Endothelial cell of umbilical vein (primary cell): ENCODE results near the gene IMPG2. TPM values are rescaled to one million over a fixed set of nuclear protein-coding genes. Genes with fewer than 3 reads are reported as not detected.

ENCODE experiments used
- BruUV-seq: library from RNA; stranded (reverse); fragments of 400-500 nt; replicated peaks from 2 replicates; lab custom pipeline; 2021; lab: Mats Ljungman, UMichigan
- CTCF ChIA-PET: fragments of 300-600, 350-600 bp; sonication (Branson Sonifier 250); formaldehyde crosslinking; loops from one replicate; lab custom pipeline; 2021; ENCODE audit warnings: antibody characterized with exemption, inconsistent platforms; lab: Charles Lee
- POLR2A ChIA-PET: fragments of 300-600, 350-600 bp; sonication (Branson Sonifier 250); formaldehyde crosslinking; loops from one replicate; lab custom pipeline; 2021; ENCODE audit warnings: antibody characterized with exemption, inconsistent platforms; lab: Charles Lee
- DNase-seq: peaks from one replicate; pipeline ENCODE4 v3.0.0-alpha.2; 2011; ENCODE audit warnings: low read depth, low spot score
- FAIRE-seq: peaks from 2 replicates; lab custom pipeline; 2011; peaks lifted over from hg19 to GRCh38; lab: Jason Lieb, UNC
- H2AFZ ChIP-seq: 2 replicates; pipeline ENCODE4 v1.6.0; 2012; ENCODE audit warnings: low read depth, low read length, control low read depth, inconsistent platforms
- H3K27ac ChIP-seq: 2 replicates; pipeline ENCODE4 v1.5.1; 2011; ENCODE audit warnings: low read depth, mild to moderate bottlenecking, control low read depth, low read length, moderate library complexity; ENCODE audit not compliant: insufficient read depth
- H3K27me3 ChIP-seq, 2 experiments: 2 replicates each; pipeline versions ENCODE4 v1.6.0 to v1.6.1; 2011; ENCODE audit warnings: low read length in 2 of 2, mixed read lengths in 1 of 2; ENCODE audit not compliant: control insufficient read depth in 2 of 2, insufficient read depth in 2 of 2
- H3K36me3 ChIP-seq, 2 experiments: 2 replicates in 1 of 2; 3 replicates in 1 of 2; pipeline ENCODE4 v1.5.1; 2011; ENCODE audit warnings: low read length in 2 of 2, mild to moderate bottlenecking in 1 of 2, moderate library complexity in 1 of 2; ENCODE audit not compliant: control insufficient read depth in 2 of 2, insufficient read depth in 2 of 2; ENCODE audit errors: extremely low read depth in 1 of 2
- H3K4me1 ChIP-seq: 3 replicates; pipeline ENCODE4 v1.5.1; 2011; ENCODE audit warnings: mild to moderate bottlenecking, low read length; ENCODE audit not compliant: control insufficient read depth, insufficient read depth; ENCODE audit errors: extremely low read depth
- H3K4me2 ChIP-seq: 2 replicates; pipeline ENCODE4 v1.6.1; 2011; ENCODE audit warnings: low read length, control low read depth, mixed read lengths; ENCODE audit not compliant: insufficient read depth
- H3K4me3 ChIP-seq, 3 experiments: fragments of 200-600 bp in 1 of 3; sonication (generic), shearing (Covaris generic) in 1 of 3; replicated peaks in 1 of 3; 2 replicates each; pipeline ENCODE4 v1.5.1; 2011 to 2016; ENCODE audit warnings: control low read depth in 3 of 3, low read length in 3 of 3, mild to moderate bottlenecking in 2 of 3, inconsistent platforms in 1 of 3, low read depth in 1 of 3, moderate library complexity in 1 of 3; ENCODE audit not compliant: insufficient read depth in 1 of 3
- H3K79me2 ChIP-seq: 2 replicates; pipeline ENCODE4 v1.6.0; 2012; ENCODE audit warnings: low read length, inconsistent platforms; ENCODE audit not compliant: control insufficient read depth, insufficient read depth
- H3K9ac ChIP-seq: replicated peaks from 2 replicates; pipeline ENCODE3; 2011; ENCODE audit warnings: low read length, control low read depth; ENCODE audit not compliant: insufficient read depth; ENCODE audit errors: extremely low read depth
- H3K9me1 ChIP-seq: replicated peaks from 3 replicates; pipeline ENCODE4 v1.6.0; 2011; ENCODE audit warnings: mild to moderate bottlenecking, low read length; ENCODE audit not compliant: control insufficient read depth, insufficient read depth; ENCODE audit errors: extremely low read depth
- H3K9me3 ChIP-seq: replicated peaks from 2 replicates; pipeline ENCODE4 v1.5.1; 2012; ENCODE audit warnings: low read length, inconsistent platforms; ENCODE audit not compliant: control insufficient read depth, insufficient read depth
- H4K20me1 ChIP-seq: replicated peaks from 2 replicates; pipeline ENCODE3; 2011; ENCODE audit warnings: mild to moderate bottlenecking, low read length; ENCODE audit not compliant: control insufficient read depth, insufficient read depth; ENCODE audit errors: extremely low read depth
- CTCF ChIP-seq, 2 donors: IDR thresholded peaks; 1 replicate in 1 of 2; 2 replicates in 1 of 2; pipeline ENCODE4 v1.5.1; 2011; ENCODE audit warnings: low read length in 2 of 2, mild to moderate bottlenecking in 2 of 2, moderate library complexity in 2 of 2, control low read depth in 1 of 2, inconsistent platforms in 1 of 2, low read depth in 1 of 2; ENCODE audit not compliant: insufficient read depth in 1 of 2; ENCODE audit errors: extremely low read depth in 1 of 2
- EZH2 ChIP-seq: IDR thresholded peaks from 2 replicates; pipeline ENCODE4 v1.6.1; 2012; ENCODE audit warnings: borderline replicate concordance, low read depth, mild to moderate bottlenecking, moderate library complexity, low read length, inconsistent platforms; ENCODE audit not compliant: severe bottlenecking
- FOS ChIP-seq: IDR thresholded peaks from 2 replicates; pipeline ENCODE4 v1.6.1; 2011; ENCODE audit warnings: mild to moderate bottlenecking, low read length, moderate library complexity, borderline replicate concordance; ENCODE audit not compliant: insufficient read depth
- GATA2 ChIP-seq: IDR thresholded peaks from 2 replicates; pipeline ENCODE4 v1.7.0; 2011; ENCODE audit warnings: low read depth, mild to moderate bottlenecking, moderate library complexity, mixed read lengths, low read length; ENCODE audit not compliant: insufficient read length, insufficient read depth
- JUN ChIP-seq: IDR thresholded peaks from 2 replicates; pipeline ENCODE4 v1.6.1; 2011; ENCODE audit warnings: borderline replicate concordance, low read depth; ENCODE audit not compliant: insufficient read length, insufficient read depth
- MAX ChIP-seq: IDR thresholded peaks from 2 replicates; pipeline ENCODE4 v1.6.1; 2011; ENCODE audit not compliant: insufficient read depth, insufficient read length
- MYC ChIP-seq: IDR thresholded peaks from one replicate; pipeline ENCODE4 v1.6.1; 2011; ENCODE audit warnings: mild to moderate bottlenecking, low read depth, low read length
- POLR2A ChIP-seq: IDR thresholded peaks from 2 replicates; pipeline ENCODE4 v1.6.1; 2012; ENCODE audit warnings: low read depth, mild to moderate bottlenecking, control low read depth, low read length
- POLR2AphosphoS5 ChIP-seq: IDR thresholded peaks from 2 replicates; pipeline ENCODE4 v1.6.1; 2012; ENCODE audit warnings: low read depth, mild to moderate bottlenecking, control low read depth, low read length, moderate library complexity; ENCODE audit not compliant: insufficient read depth
- dilution Hi-C: fragments of 300-500 bp; cut with MboI; formaldehyde crosslinking; loops from one replicate; pipeline ENCODE4 v1.15.0; 2019; ENCODE audit warnings: low sequenced_read_pairs; ENCODE audit not compliant: extremely low pct_ligation_motif_present
- intact Hi-C: fragments of 100-400 bp; cut with micrococcal nuclease; formaldehyde crosslinking; loops from one replicate; pipeline ENCODE4 v1.10.0; 2022
- polyA plus RNA-seq, 4 experiments: library from polyadenylated mRNA; depleted of rRNA in 3 of 4; stranded (reverse) in 3 of 4; unstranded in 1 of 4; fragments of >200 nt; gene quantifications; 2 replicates each; pipeline versions ENCODE4 v1.2.1 to v1.2.3, GENCODE V29; 2011 to 2012; ENCODE audit warnings: missing spikeins in 1 of 4
- total RNA-seq: library from RNA; stranded (reverse); gene quantifications from 2 replicates; pipeline ENCODE4 v1.2.3, GENCODE V29; 2021

IMPG2 gene
- total and polyA plus RNA-seq, 2 donors (not counting 3 experiments of a cell fraction or from before 2014, with no cell fraction given) = 0.39 to 0.71 TPM

- Histone ChIP-seq H3K27ac (no peak overlapping the region), H3K36me3 (no peaks in the 10 kb centered on the region), H3K4me2 (no peak overlapping the region), H2AFZ (no peak overlapping the region), H3K27me3 (no peaks in the 10 kb centered on the region), H3K9me1 (peaks cover 2% of the 10 kb centered on the region), H3K4me1 (no peaks in the 10 kb centered on the region), H4K20me1 (no peaks in the 10 kb centered on the region), H3K9me3 (no peaks in the 10 kb centered on the region), H3K4me3 (no peak overlapping the region), H3K9ac (no peak overlapping the region), H3K79me2 (no peaks in the 10 kb centered on the region)
- ChIA-PET POLR2A (no interaction called here), CTCF (interaction anchor here (0.7 to 1.6 kb wide), 2 partner anchors 13 kb away, joined by 3 to 8 read pairs; no protein-coding TSS in a partner anchor)
- intact Hi-C loops (no loop called here), dilution Hi-C loops (no loop called here)
- DNase-seq (no peak), FAIRE-seq (no peak)
- no TSS peak for BruUV-seq
- TF ChIP-seq EZH2 (no peak), MAX (no peak), GATA2 (no peak), POLR2A (no peak), FOS (no peak), CTCF (IDR thresholded peaks at IDR 0.05; ENCODE audit: extremely low read depth in 1 of 2, insufficient read depth in 1 of 2, low read depth in 1 of 2, low read length in 2 of 2) (no peak), MYC (no peak), JUN (no peak), POLR2AphosphoS5 (no peak)
These were observed 137.6 kb downstream of the IMPG2 start for GRCh38 chr3:101182734-101183133.
